ENCODE measurements around the gene BRS3. TPM values are rescaled to one million over a fixed set of nuclear protein-coding genes. Genes with fewer than 3 reads are reported as not detected.

Gene BRS3
- total RNA-seq, 1 donor from 2014 or later: not detected

GRCh38 chrX:136467303-136467702 is 20.4 kb upstream of the BRS3 start:
- Mint-ChIP-seq H3K27ac (no peak overlapping the region), H3K4me3 (no peak overlapping the region), H3K36me3 (no peaks in the 10 kb centered on the region), H3K9me3 (no peaks in the 10 kb centered on the region), H3K4me1 (no peaks in the 10 kb centered on the region), H3K27me3 (ENCODE audit: insufficient read depth, low read depth) (peaks cover 6% of the 10 kb centered on the region)
- no peak for DNase-seq (ENCODE audit: low spot score)
- no peak overlapping the region for H3K4me2 ChIP-seq
- H3K27me3 ChIP-seq: no peaks in the 10 kb centered on the region
- H3K27ac ChIP-seq: no peak overlapping the region
- H3K36me3 ChIP-seq: no peaks in the 10 kb centered on the region
- no peaks in the 10 kb centered on the region for H3K79me2 ChIP-seq (ENCODE audit: low read depth)
- no peaks in the 10 kb centered on the region for H3K4me1 ChIP-seq
- H4K20me1 ChIP-seq (ENCODE audit: low read depth): no peaks in the 10 kb centered on the region
- no peaks in the 10 kb centered on the region for H3F3A ChIP-seq (ENCODE audit: low read depth)
- no peak overlapping the region for H3K9ac ChIP-seq
- no peak overlapping the region for H3K4me3 ChIP-seq
- TF ChIP-seq CTCF (IDR thresholded peaks at IDR 0.05) (no peak), EZH2 (IDR thresholded peaks at IDR 0.05) (no peak), EZH2phosphoT487 (IDR thresholded peaks at IDR 0.05) (no peak)
- H2AFZ ChIP-seq (replicated peaks): no peak overlapping the region
- H3K9me3 ChIP-seq (ENCODE audit: low read depth): no peaks in the 10 kb centered on the region

GRCh38 chrX:136468391-136469103 is 19.2 kb upstream of the BRS3 start:
- H3K4me1 ChIP-seq: no peaks in the 10 kb centered on the region
- no peaks in the 10 kb centered on the region for H3K9me3 ChIP-seq (ENCODE audit: low read depth)
- Mint-ChIP-seq H3K9me3 (no peaks in the 10 kb centered on the region), H3K27me3 (ENCODE audit: insufficient read depth, low read depth) (peaks cover 7% of the 10 kb centered on the region), H3K4me1 (no peaks in the 10 kb centered on the region), H3K27ac (no peak overlapping the region), H3K4me3 (no peak overlapping the region), H3K36me3 (no peaks in the 10 kb centered on the region)
- no peak overlapping the region for H3K4me3 ChIP-seq
- DNase-seq (ENCODE audit: low spot score): no peak
- H3K36me3 ChIP-seq: no peaks in the 10 kb centered on the region
- TF ChIP-seq CTCF (IDR thresholded peaks at IDR 0.05) (no peak), EZH2 (IDR thresholded peaks at IDR 0.05) (no peak), EZH2phosphoT487 (IDR thresholded peaks at IDR 0.05) (no peak)
- H3K79me2 ChIP-seq (ENCODE audit: low read depth): no peaks in the 10 kb centered on the region
- no peaks in the 10 kb centered on the region for H3K27me3 ChIP-seq
- no peak overlapping the region for H2AFZ ChIP-seq (replicated peaks)
- H3K27ac ChIP-seq: no peak overlapping the region
- H3K9ac ChIP-seq: no peak overlapping the region
- H4K20me1 ChIP-seq (ENCODE audit: low read depth): no peaks in the 10 kb centered on the region
- H3F3A ChIP-seq (ENCODE audit: low read depth): no peaks in the 10 kb centered on the region
- no peak overlapping the region for H3K4me2 ChIP-seq

GRCh38 chrX:136473663-136474062 is 14.1 kb upstream of the BRS3 start:
- H3K4me3 Mint-ChIP-seq: no peak overlapping the region
- H3K4me2 ChIP-seq: no peak overlapping the region
- H3K9me3 Mint-ChIP-seq: no peaks in the 10 kb centered on the region
- H3K4me1 ChIP-seq: no peaks in the 10 kb centered on the region
- no peak overlapping the region for H3K4me3 ChIP-seq
- H3K9ac ChIP-seq: no peak overlapping the region
- H3K27me3 Mint-ChIP-seq (ENCODE audit: insufficient read depth, low read depth): peaks cover 9% of the 10 kb centered on the region
- H3K27ac Mint-ChIP-seq: no peak overlapping the region
- no peaks in the 10 kb centered on the region for H3K36me3 Mint-ChIP-seq
- no peak for DNase-seq (ENCODE audit: low spot score)
- no peaks in the 10 kb centered on the region for H3K79me2 ChIP-seq (ENCODE audit: low read depth)
- H3F3A ChIP-seq (ENCODE audit: low read depth): no peaks in the 10 kb centered on the region
- no peak overlapping the region for H3K27ac ChIP-seq
- no peaks in the 10 kb centered on the region for H3K36me3 ChIP-seq
- no peaks in the 10 kb centered on the region for H4K20me1 ChIP-seq (ENCODE audit: low read depth)
- H2AFZ ChIP-seq (replicated peaks): no peak overlapping the region
- TF ChIP-seq EZH2 (IDR thresholded peaks at IDR 0.05): no peak
- TF ChIP-seq CTCF (IDR thresholded peaks at IDR 0.05): no peak
- no peak for TF ChIP-seq EZH2phosphoT487 (IDR thresholded peaks at IDR 0.05)
- H3K9me3 ChIP-seq (ENCODE audit: low read depth): no peaks in the 10 kb centered on the region
- no peaks in the 10 kb centered on the region for H3K4me1 Mint-ChIP-seq
- H3K27me3 ChIP-seq: no peaks in the 10 kb centered on the region

All from neural progenitor cell (in vitro differentiated cells).